HepG2 (cell line): Measurements from ENCODE around the gene NOP9. TPM values are rescaled to one million over a fixed set of nuclear protein-coding genes. Genes with fewer than 3 reads are reported as not detected.

Source experiments
- ATF7-NPFF ChIP-seq: sonication (generic); formaldehyde crosslinking; IDR thresholded peaks from 2 replicates; pipeline ENCODE4 v1.8.1; 2023; ENCODE audit warnings: mild to moderate bottlenecking, low read depth, missing genetic modification reagents, moderate library complexity
- CBX2 ChIP-seq, 2 experiments: fragments of 200-600 bp in 1 of 2; sonication (generic); formaldehyde crosslinking in 1 of 2; IDR thresholded peaks; 2 replicates each; pipeline versions ENCODE4 v1.7.0 to v1.8.1; 2018 to 2022; ENCODE audit warnings: low read depth in 2 of 2, low read length in 1 of 2, mild to moderate bottlenecking in 1 of 2, missing genetic modification reagents in 1 of 2
- CENPT ChIP-seq: sonication (generic); formaldehyde crosslinking; IDR thresholded peaks from 2 replicates; pipeline ENCODE4 v1.8.0; 2022; ENCODE audit warnings: low read depth, mild to moderate bottlenecking, moderate library complexity, missing genetic modification reagents
- EZH2 ChIP-seq: conservative IDR thresholded peaks from 2 replicates; pipeline ENCODE4 v1.6.1; 2012; ENCODE audit warnings: mild to moderate bottlenecking, low read depth, low read length, moderate library complexity
- HHEX ChIP-seq: IDR thresholded peaks from 2 replicates; pipeline ENCODE4 v1.6.1; 2016; ENCODE audit warnings: control low read depth
- HNF4G ChIP-seq, 2 experiments: sonication (generic) in 1 of 2; formaldehyde crosslinking in 1 of 2; IDR thresholded peaks; 2 replicates each; pipeline versions ENCODE4 v1.4.0 to v1.6.1; 2011 to 2020; ENCODE audit warnings: borderline replicate concordance in 2 of 2, low read depth in 2 of 2, mild to moderate bottlenecking in 2 of 2, low read length in 1 of 2, missing genetic modification reagents in 1 of 2, moderate library complexity in 1 of 2
- KLF16 ChIP-seq, 2 experiments: sonication (generic) in 1 of 2; formaldehyde crosslinking in 1 of 2; IDR thresholded peaks; 2 replicates each; pipeline versions ENCODE4 v1.6.1 to v1.8.0; 2016 to 2023; ENCODE audit warnings: missing genetic modification reagents in 2 of 2, missing compliant biosample characterization in 1 of 2
- RAD51 ChIP-seq: fragments of 450-650 bp; IDR thresholded peaks from 2 replicates; pipeline ENCODE4 v1.6.1; 2016; ENCODE audit warnings: borderline replicate concordance
- SAP130 ChIP-seq: IDR thresholded peaks from 2 replicates; pipeline ENCODE4 v1.6.1; 2016; ENCODE audit warnings: low read depth
- TBX2 ChIP-seq: sonication (generic); formaldehyde crosslinking; IDR thresholded peaks from 2 replicates; pipeline ENCODE4 v1.5.0; 2020; ENCODE audit warnings: missing genetic modification reagents, mild to moderate bottlenecking, borderline replicate concordance
- ZNF232 ChIP-seq: sonication (generic); formaldehyde crosslinking; IDR thresholded peaks from 2 replicates; pipeline ENCODE4 v1.4.0; 2020; ENCODE audit warnings: missing genetic modification reagents, borderline replicate concordance
- ZNF331 ChIP-seq: sonication (generic); formaldehyde crosslinking; IDR thresholded peaks from 2 replicates; pipeline ENCODE4 v1.4.0; 2020; ENCODE audit warnings: missing genetic modification reagents
- ZNF7 ChIP-seq: IDR thresholded peaks from 2 replicates; pipeline ENCODE4 v1.6.1; 2016; ENCODE audit warnings: missing biosample characterization, missing genetic modification reagents
- polyA plus RNA-seq, 8 experiments: library from polyadenylated mRNA; depleted of rRNA in 3 of 8; stranded (reverse) in 7 of 8; unstranded in 1 of 8; fragments of >200 nt; fragmentation: Illumina TruSeq in 4 of 8; extraction: Trizol in 4 of 8; gene quantifications; 2 replicates each; pipeline versions ENCODE4 v1.2.1 to v1.2.3, GENCODE V29; 2011 to 2016; ENCODE audit warnings: low read depth in 4 of 8, missing spikeins in 1 of 8, mixed read lengths in 1 of 8; ENCODE audit not compliant: insufficient read depth in 1 of 8
- total RNA-seq, 5 experiments: library from RNA; depleted of rRNA; stranded (reverse); fragments of >200 nt; fragmentation: Illumina TruSeq; extraction: Trizol; gene quantifications; 2 replicates each; pipeline ENCODE4 v1.2.3, GENCODE V29; 2016; ENCODE audit warnings: low read depth in 1 of 5
- TF ChIP-seq, protein P1 (sequence below): sonication (generic); formaldehyde crosslinking; IDR thresholded peaks from 2 replicates; pipeline ENCODE4 v1.5.0; 2020; ENCODE audit warnings: missing genetic modification reagents
- TF ChIP-seq, protein P2 (sequence below), 2 experiments: fragments of 450-650 bp in 1 of 2; sonication (generic) in 1 of 2; formaldehyde crosslinking in 1 of 2; IDR thresholded peaks; 2 replicates each; pipeline versions ENCODE4 v1.6.1 to v1.8.0; 2016 to 2022; ENCODE audit warnings: antibody characterized with exemption in 1 of 2, mild to moderate bottlenecking in 1 of 2, missing genetic modification reagents in 1 of 2
- TF ChIP-seq, protein P3 (sequence below): sonication (generic); formaldehyde crosslinking; IDR thresholded peaks from 2 replicates; pipeline ENCODE4 v1.8.0; 2022; ENCODE audit warnings: missing genetic modification reagents, mild to moderate bottlenecking, moderate library complexity, borderline replicate concordance

The NOP9 gene
- total and polyA plus RNA-seq, 2 of the 13 experiments (the other 11 are each of a cell fraction or from before 2014, with no cell fraction given), result 24.5 to 61.6 TPM

- TF ChIP-seq, protein P1, sequence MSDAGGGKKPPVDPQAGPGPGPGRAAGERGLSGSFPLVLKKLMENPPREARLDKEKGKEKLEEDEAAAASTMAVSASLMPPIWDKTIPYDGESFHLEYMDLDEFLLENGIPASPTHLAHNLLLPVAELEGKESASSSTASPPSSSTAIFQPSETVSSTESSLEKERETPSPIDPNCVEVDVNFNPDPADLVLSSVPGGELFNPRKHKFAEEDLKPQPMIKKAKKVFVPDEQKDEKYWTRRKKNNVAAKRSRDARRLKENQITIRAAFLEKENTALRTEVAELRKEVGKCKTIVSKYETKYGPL (CRISPR knock-in tag), result no peak
- TF ChIP-seq ZNF331 (CRISPR knock-in tag) (peak; percentile 97), HNF4G (IDR thresholded peaks at IDR 0.05; ENCODE audit: borderline replicate concordance, low read depth, low read length) (peak; percentile 100), HNF4G (CRISPR knock-in tag; IDR thresholded peaks at IDR 0.05; ENCODE audit: borderline replicate concordance, low read depth) (peak; percentile 100), CENPT (CRISPR knock-in tag) (no peak), KLF16 (CRISPR knock-in tag; IDR thresholded peaks at IDR 0.05) (peak in 1 of 2 experiments; percentile 97; a peak in 2 of 4 replicates), ZNF7 (CRISPR knock-in tag) (no peak), ATF7-NPFF (CRISPR knock-in tag) (peak; percentile 79; the same call in 1 of the 2 replicates), CBX2 (IDR thresholded peaks at IDR 0.05; ENCODE audit: low read depth, low read length) (no peak), CBX2 (CRISPR knock-in tag; IDR thresholded peaks at IDR 0.05; ENCODE audit: low read depth) (no peak), SAP130 (CRISPR knock-in tag) (peak; percentile 98), HHEX (peak; percentile 79), EZH2 (no peak), RAD51 (no peak; the same call in 1 of the 2 replicates), ZNF232 (CRISPR knock-in tag) (peak; percentile 49; the same call in 1 of the 2 replicates), TBX2 (CRISPR knock-in tag) (peak; percentile 95)
- TF ChIP-seq, protein P2, sequence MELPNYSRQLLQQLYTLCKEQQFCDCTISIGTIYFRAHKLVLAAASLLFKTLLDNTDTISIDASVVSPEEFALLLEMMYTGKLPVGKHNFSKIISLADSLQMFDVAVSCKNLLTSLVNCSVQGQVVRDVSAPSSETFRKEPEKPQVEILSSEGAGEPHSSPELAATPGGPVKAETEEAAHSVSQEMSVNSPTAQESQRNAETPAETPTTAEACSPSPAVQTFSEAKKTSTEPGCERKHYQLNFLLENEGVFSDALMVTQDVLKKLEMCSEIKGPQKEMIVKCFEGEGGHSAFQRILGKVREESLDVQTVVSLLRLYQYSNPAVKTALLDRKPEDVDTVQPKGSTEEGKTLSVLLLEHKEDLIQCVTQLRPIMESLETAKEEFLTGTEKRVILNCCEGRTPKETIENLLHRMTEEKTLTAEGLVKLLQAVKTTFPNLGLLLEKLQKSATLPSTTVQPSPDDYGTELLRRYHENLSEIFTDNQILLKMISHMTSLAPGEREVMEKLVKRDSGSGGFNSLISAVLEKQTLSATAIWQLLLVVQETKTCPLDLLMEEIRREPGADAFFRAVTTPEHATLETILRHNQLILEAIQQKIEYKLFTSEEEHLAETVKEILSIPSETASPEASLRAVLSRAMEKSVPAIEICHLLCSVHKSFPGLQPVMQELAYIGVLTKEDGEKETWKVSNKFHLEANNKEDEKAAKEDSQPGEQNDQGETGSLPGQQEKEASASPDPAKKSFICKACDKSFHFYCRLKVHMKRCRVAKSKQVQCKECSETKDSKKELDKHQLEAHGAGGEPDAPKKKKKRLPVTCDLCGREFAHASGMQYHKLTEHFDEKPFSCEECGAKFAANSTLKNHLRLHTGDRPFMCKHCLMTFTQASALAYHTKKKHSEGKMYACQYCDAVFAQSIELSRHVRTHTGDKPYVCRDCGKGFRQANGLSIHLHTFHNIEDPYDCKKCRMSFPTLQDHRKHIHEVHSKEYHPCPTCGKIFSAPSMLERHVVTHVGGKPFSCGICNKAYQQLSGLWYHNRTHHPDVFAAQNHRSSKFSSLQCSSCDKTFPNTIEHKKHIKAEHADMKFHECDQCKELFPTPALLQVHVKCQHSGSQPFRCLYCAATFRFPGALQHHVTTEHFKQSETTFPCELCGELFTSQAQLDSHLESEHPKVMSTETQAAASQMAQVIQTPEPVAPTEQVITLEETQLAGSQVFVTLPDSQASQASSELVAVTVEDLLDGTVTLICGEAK (IDR thresholded peaks at IDR 0.05), result no peak
- TF ChIP-seq, protein P2 (CRISPR knock-in tag; IDR thresholded peaks at IDR 0.05), result peak; percentile 76; the same call in 1 of the 2 replicates
- TF ChIP-seq, protein P3, sequence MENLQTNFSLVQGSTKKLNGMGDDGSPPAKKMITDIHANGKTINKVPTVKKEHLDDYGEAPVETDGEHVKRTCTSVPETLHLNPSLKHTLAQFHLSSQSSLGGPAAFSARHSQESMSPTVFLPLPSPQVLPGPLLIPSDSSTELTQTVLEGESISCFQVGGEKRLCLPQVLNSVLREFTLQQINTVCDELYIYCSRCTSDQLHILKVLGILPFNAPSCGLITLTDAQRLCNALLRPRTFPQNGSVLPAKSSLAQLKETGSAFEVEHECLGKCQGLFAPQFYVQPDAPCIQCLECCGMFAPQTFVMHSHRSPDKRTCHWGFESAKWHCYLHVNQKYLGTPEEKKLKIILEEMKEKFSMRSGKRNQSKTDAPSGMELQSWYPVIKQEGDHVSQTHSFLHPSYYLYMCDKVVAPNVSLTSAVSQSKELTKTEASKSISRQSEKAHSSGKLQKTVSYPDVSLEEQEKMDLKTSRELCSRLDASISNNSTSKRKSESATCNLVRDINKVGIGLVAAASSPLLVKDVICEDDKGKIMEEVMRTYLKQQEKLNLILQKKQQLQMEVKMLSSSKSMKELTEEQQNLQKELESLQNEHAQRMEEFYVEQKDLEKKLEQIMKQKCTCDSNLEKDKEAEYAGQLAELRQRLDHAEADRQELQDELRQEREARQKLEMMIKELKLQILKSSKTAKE (CRISPR knock-in tag), result no peak
Observed at GRCh38 chr14:24307575-24308341, 8.1 kb downstream of the NOP9 start, which contains the start of gene CIDEB (continued).
